Activated T-helper 17 cell treated with anti-CD3 and anti-CD28 coated beads, Interleukin-2, amount 50 U/mL, for 72 hours (primary cell): Measurements from ENCODE around the gene CHD9NB. TPM values are rescaled to one million over a fixed set of nuclear protein-coding genes. Genes with fewer than 3 reads are reported as not detected.
"Not testable (repeated sequence)": the region's sequence is repeated elsewhere in the genome, so short reads cannot be mapped to it uniquely, and the experiment has no call there.

ENCODE experiments used
- ATAC-seq: fragments of 150-1000 bp; cut with Tn5 transposase; replicated peaks from 2 replicates; pipeline ENCODE4 v1.10.0; 2021; ENCODE audit warnings: mild to moderate bottlenecking, moderate library complexity
- H3K27ac Mint-ChIP-seq: one replicate; pipeline ENCODE4 v1.8.0; 2022; ENCODE audit warnings: mixed read lengths
- H3K27me3 Mint-ChIP-seq: one replicate; pipeline ENCODE4 v1.8.0; 2022; ENCODE audit warnings: mixed read lengths
- H3K36me3 Mint-ChIP-seq: one replicate; pipeline ENCODE4 v1.8.0; 2022; ENCODE audit warnings: low read depth, mild to moderate bottlenecking, mixed read lengths
- H3K4me1 Mint-ChIP-seq: one replicate; pipeline ENCODE4 v1.8.0; 2022; ENCODE audit warnings: mixed read lengths
- H3K4me3 Mint-ChIP-seq: one replicate; pipeline ENCODE4 v1.8.0; 2022; ENCODE audit warnings: mild to moderate bottlenecking, mixed read lengths
- H3K9me3 Mint-ChIP-seq: one replicate; pipeline ENCODE4 v1.8.0; 2022; ENCODE audit warnings: mixed read lengths
- total RNA-seq, 2 donors: library from RNA; stranded (reverse); gene quantifications; one replicate each; pipeline ENCODE4 v1.2.3, GENCODE V29; 2022

CHD9NB gene
- total RNA-seq, 2 donors from 2014 or later = 1.4 to 2.0 TPM

DNA sequence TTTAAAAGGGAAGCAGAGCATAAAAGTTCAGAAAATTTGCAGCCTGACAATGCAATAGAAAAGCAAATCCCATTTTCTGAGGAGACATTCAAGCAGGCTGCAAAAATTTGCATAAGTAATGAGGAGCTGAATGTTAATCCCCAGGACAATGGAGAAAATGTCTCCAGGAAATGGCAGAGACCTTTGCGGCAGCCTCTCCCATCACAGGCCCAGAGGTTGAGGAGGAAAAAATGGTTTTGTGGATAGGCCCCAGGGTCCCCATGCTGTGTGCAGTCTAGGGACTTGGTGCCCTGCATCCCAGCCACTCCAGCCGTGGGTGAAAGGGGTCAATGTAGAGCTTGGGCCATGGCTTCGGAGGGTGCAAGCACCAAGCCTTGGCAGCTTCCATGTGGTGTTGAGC is 21.6 kb upstream of the CHD9NB start:
- not testable (repeated sequence) for H3K4me1 Mint-ChIP-seq, H3K9me3 Mint-ChIP-seq, H3K36me3 Mint-ChIP-seq, H3K27ac Mint-ChIP-seq, H3K27me3 Mint-ChIP-seq, ATAC-seq, H3K4me3 Mint-ChIP-seq

DNA sequence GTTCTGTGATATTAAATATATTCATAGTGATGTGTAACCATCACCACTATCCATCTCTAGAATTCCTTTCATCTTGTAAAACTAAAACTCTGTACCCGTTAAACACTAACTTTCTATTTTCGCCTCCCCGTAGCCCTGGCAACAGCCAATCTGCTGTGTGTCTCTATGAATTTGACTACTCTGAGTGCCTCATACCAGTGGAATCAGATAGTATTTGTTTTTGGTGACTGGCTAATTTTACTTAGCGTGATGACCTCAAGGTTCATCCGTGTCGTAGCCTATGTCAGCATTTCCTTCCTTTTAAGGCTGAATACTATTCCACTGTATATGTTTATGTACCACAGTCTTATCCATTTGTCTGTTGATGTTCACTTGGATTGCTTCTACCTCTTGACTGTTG is 20.3 kb upstream of the CHD9NB start:
- peaks cover 14% of the 10 kb centered on the region for H3K4me1 Mint-ChIP-seq
- H3K36me3 Mint-ChIP-seq = no peaks in the 10 kb centered on the region
- no peak overlapping the region for H3K27ac Mint-ChIP-seq
- no peaks in the 10 kb centered on the region for H3K27me3 Mint-ChIP-seq
- no peak for ATAC-seq
- H3K9me3 Mint-ChIP-seq = no peaks in the 10 kb centered on the region
- H3K4me3 Mint-ChIP-seq = no peak overlapping the region

DNA sequence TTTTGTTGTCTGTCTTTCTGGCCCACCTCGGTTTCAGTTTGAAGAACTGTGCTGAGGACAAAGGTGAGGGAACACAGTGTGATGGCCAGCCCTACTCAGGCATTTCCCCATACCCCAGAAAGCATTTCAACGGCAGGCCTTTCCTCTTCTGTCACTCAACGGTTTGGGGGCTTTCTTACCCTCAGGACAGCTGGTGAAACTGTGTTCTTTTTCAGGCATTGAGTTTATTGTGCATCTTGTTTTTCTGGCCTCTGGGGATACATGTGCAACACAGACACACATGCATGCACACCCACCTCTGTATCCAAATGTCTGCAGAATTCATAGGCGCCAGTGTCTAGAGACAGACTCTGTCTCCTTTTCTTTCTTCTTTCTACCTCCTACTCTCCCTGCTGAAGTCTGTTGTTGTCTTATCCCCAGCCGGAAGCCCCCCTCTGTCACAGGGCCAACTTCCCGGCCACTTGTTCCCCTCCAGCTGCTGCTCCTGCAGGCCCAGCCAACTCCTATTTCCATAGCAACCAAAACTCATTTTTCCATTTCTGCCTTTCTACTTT is 19.1 kb upstream of the CHD9NB start:
- Mint-ChIP-seq H3K27ac (no peak overlapping the region), H3K4me3 (no peak overlapping the region), H3K36me3 (no peaks in the 10 kb centered on the region), H3K9me3 (no peaks in the 10 kb centered on the region), H3K4me1 (peaks cover 12% of the 10 kb centered on the region), H3K27me3 (no peaks in the 10 kb centered on the region)
- no peak for ATAC-seq

DNA sequence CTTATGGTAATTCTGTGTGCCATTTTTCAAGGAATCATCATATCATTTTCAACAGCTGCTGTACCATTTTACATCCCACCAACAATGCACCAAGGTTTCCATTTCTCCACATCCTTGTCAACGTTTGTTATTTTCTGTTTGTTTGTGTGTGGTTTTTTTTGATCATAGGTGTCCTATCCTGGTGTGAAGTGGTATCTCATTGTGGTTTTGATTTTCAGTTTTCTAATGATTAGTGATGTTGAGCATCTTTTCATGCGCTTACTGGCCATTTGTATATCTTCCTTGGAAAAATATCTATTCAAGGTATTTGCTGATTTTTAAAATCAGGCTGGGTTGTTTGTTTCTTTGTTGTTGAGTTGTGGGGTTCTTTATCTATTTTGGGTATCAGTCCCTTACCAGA is 17.1 kb upstream of the CHD9NB start:
- Mint-ChIP-seq H3K4me3 (no peak overlapping the region), H3K27ac (no peak overlapping the region), H3K4me1 (peaks cover 12% of the 10 kb centered on the region), H3K27me3 (no peaks in the 10 kb centered on the region), H3K36me3 (no peaks in the 10 kb centered on the region), H3K9me3 (no peaks in the 10 kb centered on the region)
- no peak for ATAC-seq

DNA sequence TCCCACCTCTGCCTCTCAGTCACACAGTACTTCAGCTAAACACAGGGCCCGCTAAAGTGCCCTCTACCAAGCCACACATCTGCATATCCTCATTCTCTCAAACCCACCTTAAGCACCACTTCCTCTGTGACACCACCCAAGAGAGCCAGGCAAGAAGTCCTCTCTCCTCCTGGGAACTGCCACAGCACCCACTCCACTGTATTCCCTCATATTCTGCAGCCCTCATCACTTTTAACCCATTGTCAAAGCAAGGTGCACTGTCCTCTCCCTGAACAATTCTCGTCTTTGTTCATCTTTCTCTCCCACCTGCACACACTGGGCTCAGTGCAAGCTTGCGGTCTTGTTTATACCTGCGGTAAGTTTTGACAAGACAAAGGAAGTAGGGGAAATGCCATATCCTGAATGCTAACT is 15.7 kb upstream of the CHD9NB start:
- Mint-ChIP-seq H3K4me3 (peak overlapping the region; percentile 7), H3K4me1 (peaks cover 12% of the 10 kb centered on the region), H3K27me3 (no peaks in the 10 kb centered on the region), H3K27ac (no peak overlapping the region), H3K36me3 (no peaks in the 10 kb centered on the region), H3K9me3 (no peaks in the 10 kb centered on the region)
- ATAC-seq = peak; percentile 48

DNA sequence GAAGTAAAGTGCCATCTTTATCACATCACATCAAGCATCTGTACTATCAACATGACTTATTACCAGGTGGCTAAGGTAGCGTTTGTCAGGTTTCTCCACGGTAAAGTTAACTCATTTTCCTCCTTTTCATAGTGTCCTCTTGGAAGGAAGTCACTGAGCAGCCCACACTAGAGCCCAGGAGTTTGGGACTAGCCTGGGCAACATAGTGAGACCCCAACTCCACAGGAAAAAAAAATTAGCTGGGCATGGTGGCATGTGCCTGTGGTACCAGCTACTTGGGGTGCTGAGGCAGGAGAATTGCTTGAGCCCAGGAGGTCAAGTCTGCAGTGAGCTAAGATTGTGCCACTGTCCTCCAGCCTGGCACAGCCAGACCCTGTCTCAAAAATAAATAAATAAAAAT is 15.0 kb upstream of the CHD9NB start:
- ATAC-seq = no peak
- no peak overlapping the region for H3K27ac Mint-ChIP-seq
- H3K4me3 Mint-ChIP-seq = no peak overlapping the region
- no peaks in the 10 kb centered on the region for H3K27me3 Mint-ChIP-seq
- H3K4me1 Mint-ChIP-seq = peaks cover 12% of the 10 kb centered on the region
- H3K36me3 Mint-ChIP-seq = no peaks in the 10 kb centered on the region
- no peaks in the 10 kb centered on the region for H3K9me3 Mint-ChIP-seq

DNA sequence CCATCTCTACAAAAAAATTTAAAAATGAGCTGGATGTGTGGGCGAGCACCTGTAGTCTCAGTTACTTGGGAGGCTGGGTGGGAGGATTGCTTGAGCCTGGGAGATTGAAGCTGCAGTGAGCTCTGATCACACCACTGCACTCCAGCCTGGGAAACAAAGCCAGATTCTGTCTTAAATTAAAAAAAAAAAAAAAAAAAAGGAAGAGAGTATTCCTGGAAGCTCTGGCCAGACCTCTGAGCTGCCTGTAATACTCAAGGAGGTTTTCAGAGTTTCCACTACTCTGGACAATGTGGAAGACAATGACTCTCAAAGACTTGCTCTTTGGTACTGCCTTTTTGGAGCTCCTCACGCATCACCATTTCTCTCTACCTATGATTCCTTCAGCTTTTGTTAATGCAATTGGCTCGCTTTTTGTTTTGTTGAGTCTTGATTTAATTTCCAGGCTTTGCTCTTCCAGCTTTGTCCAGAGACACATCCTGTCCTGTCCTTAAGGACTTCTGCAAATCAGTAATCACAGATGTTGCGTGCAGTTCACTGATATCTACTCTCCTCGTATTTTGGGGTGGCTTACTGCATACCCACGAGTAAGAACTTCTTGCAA is 12.9 kb upstream of the CHD9NB start:
- no peak overlapping the region for H3K4me3 Mint-ChIP-seq
- no peaks in the 10 kb centered on the region for H3K27me3 Mint-ChIP-seq
- no peaks in the 10 kb centered on the region for H3K9me3 Mint-ChIP-seq
- H3K4me1 Mint-ChIP-seq = peaks cover 24% of the 10 kb centered on the region
- ATAC-seq = no peak
- H3K27ac Mint-ChIP-seq = no peak overlapping the region
- H3K36me3 Mint-ChIP-seq = no peaks in the 10 kb centered on the region

DNA sequence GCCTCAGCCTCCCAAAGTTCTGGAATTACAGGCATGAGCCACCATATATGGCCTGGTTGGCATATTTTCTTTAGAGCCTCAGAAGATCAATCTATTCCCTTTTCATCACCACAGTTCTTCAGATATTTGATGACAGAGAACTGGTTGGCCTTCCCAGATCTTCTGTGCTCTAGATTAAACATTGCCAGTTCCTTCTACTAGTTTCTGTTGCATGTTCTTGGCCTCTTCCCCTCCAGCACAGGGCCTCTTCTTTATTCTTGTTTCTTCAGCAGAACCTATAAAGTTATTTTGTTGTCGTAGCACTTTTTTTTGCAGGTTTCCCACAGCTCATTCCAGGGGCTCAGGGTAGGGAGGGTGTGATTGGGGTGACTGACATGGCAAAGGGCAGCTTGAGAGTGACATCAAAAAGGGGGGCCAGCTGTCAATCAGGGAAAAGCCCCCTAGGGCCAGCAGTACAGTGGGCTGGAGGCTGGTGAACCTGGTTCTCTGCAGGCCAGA is 11.4 kb upstream of the CHD9NB start:
- Mint-ChIP-seq H3K9me3 (no peaks in the 10 kb centered on the region), H3K27me3 (no peaks in the 10 kb centered on the region), H3K36me3 (no peaks in the 10 kb centered on the region), H3K4me3 (no peak overlapping the region), H3K4me1 (peaks cover 20% of the 10 kb centered on the region), H3K27ac (no peak overlapping the region)
- ATAC-seq = no peak

DNA sequence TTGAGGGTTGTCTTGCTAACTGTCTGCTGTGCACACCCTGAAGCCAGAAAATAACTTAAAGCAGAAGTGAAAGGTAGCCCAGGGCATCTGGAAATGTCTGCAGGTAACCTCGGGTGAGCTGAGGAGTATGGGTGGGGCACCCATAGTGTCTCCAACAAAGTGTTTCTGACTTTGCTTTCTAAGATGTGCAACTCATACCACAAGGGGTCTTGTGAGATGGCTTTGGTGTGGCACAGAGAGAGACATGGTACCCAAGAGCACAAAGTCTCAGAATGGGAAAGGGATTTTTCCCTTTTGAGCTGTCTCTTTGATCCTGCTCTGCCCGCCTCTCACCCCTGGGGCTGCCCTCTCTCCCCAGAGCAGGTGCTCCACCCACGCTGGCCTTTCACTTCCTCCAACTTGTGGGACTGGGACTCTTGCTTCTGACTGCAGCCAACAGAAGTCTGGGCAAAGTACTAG is 9.0 kb upstream of the CHD9NB start:
- H3K9me3 Mint-ChIP-seq = no peaks in the 10 kb centered on the region
- no peaks in the 10 kb centered on the region for H3K36me3 Mint-ChIP-seq
- no peaks in the 10 kb centered on the region for H3K27me3 Mint-ChIP-seq
- H3K27ac Mint-ChIP-seq = no peak overlapping the region
- H3K4me1 Mint-ChIP-seq = peaks cover 20% of the 10 kb centered on the region
- ATAC-seq = peak; percentile 85
- H3K4me3 Mint-ChIP-seq = peak overlapping the region; percentile 27

DNA sequence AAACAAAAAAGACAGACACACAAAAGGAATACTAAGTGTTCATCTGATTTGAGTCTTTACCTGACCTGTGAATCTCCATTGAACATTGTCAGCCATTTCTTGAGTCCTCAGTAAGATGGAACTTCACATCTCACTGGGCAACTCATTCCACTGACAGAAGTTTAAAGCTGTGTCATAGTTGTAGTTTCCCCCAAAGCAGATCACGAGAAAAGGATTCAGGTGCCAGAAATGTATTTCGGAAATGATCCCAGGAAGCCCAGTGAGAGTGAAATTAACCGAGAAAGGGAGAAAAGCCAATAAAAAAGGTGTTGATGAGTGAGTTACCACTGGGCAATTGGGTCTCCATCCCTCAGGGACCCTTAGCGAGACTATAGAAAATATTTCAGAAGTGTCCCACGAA is 8.6 kb upstream of the CHD9NB start:
- Mint-ChIP-seq H3K4me1 (peaks cover 20% of the 10 kb centered on the region), H3K27me3 (no peaks in the 10 kb centered on the region), H3K9me3 (no peaks in the 10 kb centered on the region), H3K36me3 (no peaks in the 10 kb centered on the region), H3K27ac (no peak overlapping the region), H3K4me3 (peak overlapping the region; percentile 10)
- ATAC-seq = no peak

DNA sequence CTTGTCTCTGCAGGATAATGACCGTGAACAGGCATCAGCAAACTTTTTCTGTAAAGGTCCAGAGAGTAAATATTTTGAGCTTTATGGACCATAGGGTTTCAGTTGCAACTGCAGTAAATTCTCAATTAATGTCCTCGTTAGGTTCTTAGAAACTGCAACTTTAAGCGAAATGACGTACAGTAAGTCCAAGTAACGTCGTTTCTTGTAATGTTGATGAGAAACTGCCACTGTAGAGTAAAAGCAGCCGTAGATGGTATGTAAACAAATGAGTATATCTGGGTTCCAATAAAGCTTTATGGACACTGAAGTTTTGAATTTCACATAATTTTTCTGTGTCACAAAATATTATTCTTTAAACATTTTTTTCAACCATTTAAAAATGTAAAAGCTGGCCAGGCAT is 7.0 kb upstream of the CHD9NB start:
- Mint-ChIP-seq H3K27ac (no peak overlapping the region), H3K4me3 (no peak overlapping the region), H3K4me1 (peaks cover 20% of the 10 kb centered on the region), H3K36me3 (no peaks in the 10 kb centered on the region), H3K27me3 (no peaks in the 10 kb centered on the region), H3K9me3 (no peaks in the 10 kb centered on the region)
- no peak for ATAC-seq

DNA sequence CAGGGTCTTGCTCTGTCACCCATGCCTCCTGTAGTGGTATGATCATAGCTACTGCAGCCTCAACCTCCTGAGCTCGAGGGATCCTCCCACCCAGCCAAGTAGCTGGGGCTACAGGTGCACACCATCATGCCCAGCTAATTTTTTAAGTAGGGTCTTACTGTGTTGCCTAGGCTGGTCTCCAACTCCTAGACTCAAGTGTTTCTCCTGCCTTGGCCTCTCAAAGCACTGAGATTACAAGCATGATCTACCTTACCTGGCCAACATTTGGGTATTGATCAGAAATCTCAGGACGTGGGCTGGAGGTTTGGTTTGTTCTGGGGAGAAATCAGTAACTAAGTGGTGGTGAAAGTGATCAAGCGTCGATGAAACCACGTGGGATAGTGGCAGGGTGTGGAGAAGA is 6.2 kb upstream of the CHD9NB start:
- peaks cover 20% of the 10 kb centered on the region for H3K4me1 Mint-ChIP-seq
- no peak for ATAC-seq
- H3K36me3 Mint-ChIP-seq = no peaks in the 10 kb centered on the region
- H3K4me3 Mint-ChIP-seq = no peak overlapping the region
- H3K9me3 Mint-ChIP-seq = no peaks in the 10 kb centered on the region
- no peaks in the 10 kb centered on the region for H3K27me3 Mint-ChIP-seq
- H3K27ac Mint-ChIP-seq = peak overlapping the region; percentile 32

DNA sequence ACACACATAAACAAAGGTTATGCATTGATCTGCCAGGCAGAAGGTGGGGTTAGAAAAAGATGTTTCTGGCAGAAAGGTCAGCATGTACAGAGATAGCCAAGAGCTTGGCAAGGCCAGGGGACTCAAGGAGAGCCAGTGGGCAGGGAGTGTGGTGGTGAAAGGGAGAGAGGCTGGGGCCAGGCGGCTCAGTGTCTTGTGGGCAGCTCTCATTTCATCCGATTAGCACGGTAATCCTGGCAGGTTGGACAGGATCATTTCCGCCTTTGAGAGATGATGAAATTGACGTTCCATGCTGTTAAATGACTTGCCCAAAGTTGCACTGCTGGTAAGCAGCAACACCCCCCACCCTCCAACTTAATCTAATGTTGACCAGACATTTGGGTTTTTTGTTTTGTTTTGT is 5.7 kb upstream of the CHD9NB start:
- no peaks in the 10 kb centered on the region for H3K9me3 Mint-ChIP-seq
- no peaks in the 10 kb centered on the region for H3K36me3 Mint-ChIP-seq
- ATAC-seq = no peak
- peaks cover 20% of the 10 kb centered on the region for H3K4me1 Mint-ChIP-seq
- H3K4me3 Mint-ChIP-seq = no peak overlapping the region
- no peaks in the 10 kb centered on the region for H3K27me3 Mint-ChIP-seq
- peak overlapping the region; percentile 32 for H3K27ac Mint-ChIP-seq

DNA sequence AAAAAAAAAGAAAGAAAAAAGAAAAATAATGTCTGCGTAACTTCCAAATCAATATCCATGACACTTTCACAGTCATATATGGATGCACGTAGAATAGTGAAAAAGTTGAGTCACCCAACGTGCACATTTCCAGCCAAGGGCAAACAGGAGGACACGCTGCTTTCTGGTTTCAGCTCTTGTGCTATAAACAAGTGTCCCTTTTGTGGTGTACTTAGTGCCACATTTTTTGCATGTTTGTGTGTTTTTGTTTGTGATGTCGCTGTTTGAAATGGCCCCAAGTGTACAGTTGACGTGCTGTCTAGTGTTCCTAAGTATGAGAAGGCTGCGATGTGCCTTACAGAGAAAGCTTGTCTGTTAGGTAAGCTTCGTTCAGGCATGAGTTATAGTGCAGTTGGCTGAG is 5.0 kb upstream of the CHD9NB start:
- Mint-ChIP-seq H3K36me3 (no peaks in the 10 kb centered on the region), H3K27ac (no peak overlapping the region), H3K4me1 (peaks cover 20% of the 10 kb centered on the region), H3K4me3 (no peak overlapping the region), H3K27me3 (no peaks in the 10 kb centered on the region), H3K9me3 (no peaks in the 10 kb centered on the region)
- ATAC-seq = no peak

DNA sequence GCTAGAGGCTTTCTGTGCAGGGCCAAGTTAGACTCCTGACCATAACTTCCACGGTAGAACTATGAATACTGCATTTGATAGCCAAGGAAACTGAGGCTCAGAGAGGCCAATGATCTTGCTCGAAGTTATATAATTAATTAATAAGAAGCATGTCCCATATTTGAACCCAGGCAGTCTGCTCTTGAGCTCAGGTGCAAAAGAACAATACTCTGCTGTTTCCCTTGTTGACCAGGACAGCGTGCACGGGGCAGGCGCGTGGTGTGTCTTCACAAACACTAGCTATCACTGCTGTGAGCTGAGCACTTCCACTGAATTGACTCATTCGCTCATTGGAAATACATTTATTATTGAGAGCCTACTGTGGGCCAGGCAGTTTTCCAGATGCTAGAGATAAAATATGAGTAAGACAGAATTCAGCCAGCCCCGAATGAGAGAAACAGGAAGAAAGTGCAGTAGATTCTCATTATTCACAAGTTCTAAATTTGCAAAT is 3.7 kb upstream of the CHD9NB start:
- no peaks in the 10 kb centered on the region for H3K36me3 Mint-ChIP-seq
- no peaks in the 10 kb centered on the region for H3K9me3 Mint-ChIP-seq
- no peak for ATAC-seq
- peak overlapping the region; percentile 78 for H3K4me3 Mint-ChIP-seq
- no peaks in the 10 kb centered on the region for H3K27me3 Mint-ChIP-seq
- no peak overlapping the region for H3K27ac Mint-ChIP-seq
- peaks cover 12% of the 10 kb centered on the region for H3K4me1 Mint-ChIP-seq
